HUES6 (cell line): ENCODE data around the gene C2CD3.

ENCODE experiments used
- H3K27ac ChIP-seq: 2 replicates; pipeline ENCODE4 v1.7.0; 2013; ENCODE audit warnings: low read depth, mild to moderate bottlenecking, low read length, inconsistent platforms
- H3K27me3 ChIP-seq: 2 replicates; pipeline ENCODE4 v1.6.1; 2013; ENCODE audit warnings: low read length; ENCODE audit not compliant: control insufficient read depth, insufficient read depth
- H3K36me3 ChIP-seq: 2 replicates; pipeline ENCODE4 v1.6.1; 2013; ENCODE audit warnings: low read length; ENCODE audit not compliant: control insufficient read depth, insufficient read depth
- H3K4me1 ChIP-seq: 2 replicates; pipeline ENCODE4 v1.6.1; 2013; ENCODE audit warnings: low read length; ENCODE audit not compliant: control insufficient read depth, insufficient read depth
- H3K4me3 ChIP-seq: 2 replicates; pipeline ENCODE4 v1.5.1; 2013; ENCODE audit warnings: low read depth, low read length
- H3K9ac ChIP-seq: one replicate; pipeline ENCODE4 v1.6.1; 2013; ENCODE audit warnings: mild to moderate bottlenecking, low read length
- H3K9me3 ChIP-seq: 2 replicates; pipeline ENCODE4 v1.6.1; 2013; ENCODE audit warnings: low read depth, low read length; ENCODE audit not compliant: control insufficient read depth, insufficient read depth

The C2CD3 gene

GRCh38 chr11:74170694-74171629 is at the start of gene C2CD3, which contains the start of gene PPME1:
Gene C2CD3 (minus strand): TSS chr11:74171002. CDS start chr11:74170792, 210 bp downstream.
Gene PPME1 (plus strand): TSS chr11:74171289. CDS start chr11:74171422, 133 bp downstream.
- Histone ChIP-seq H3K9ac (peak within 1 kb of the TSS; percentile 79), H3K9me3 (no peaks in the 10 kb centered on the region), H3K4me3 (peak within 1 kb of the TSS; percentile 94), H3K27me3 (no peaks in the 10 kb centered on the region), H3K4me1 (peaks cover 15% of the 10 kb centered on the region; the same call in 1 of the 2 replicates), H3K36me3 (peaks cover 20% of the 10 kb centered on the region), H3K27ac (no peak within 1 kb of the TSS; the same call in 1 of the 2 replicates)

DNA sequence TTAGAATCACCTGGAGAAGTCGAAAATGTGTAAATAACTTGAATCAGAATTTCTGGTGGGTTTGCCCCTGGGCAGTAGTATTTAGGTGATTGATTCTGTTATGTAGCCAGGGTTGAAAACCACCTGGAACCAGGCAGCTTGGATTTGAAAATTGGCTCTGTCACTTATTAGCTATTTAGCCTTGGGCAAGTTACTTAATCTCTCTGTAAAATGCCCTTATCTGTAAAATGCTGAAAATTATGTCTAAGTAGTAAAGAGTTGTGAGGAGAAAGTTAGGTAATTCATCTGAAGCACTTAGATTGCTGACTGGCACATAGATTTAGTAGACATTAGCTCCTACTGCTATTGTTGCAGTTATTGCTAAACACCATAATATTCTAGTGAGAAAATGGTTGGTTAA is 49.6 kb upstream of the C2CD3 start:
- Histone ChIP-seq H3K4me3 (no peak overlapping the region), H3K36me3 (peaks cover 5% of the 10 kb centered on the region; the same call in 1 of the 2 replicates), H3K27me3 (no peaks in the 10 kb centered on the region), H3K27ac (no peak overlapping the region), H3K4me1 (no peaks in the 10 kb centered on the region), H3K9ac (no peak overlapping the region), H3K9me3 (no peaks in the 10 kb centered on the region)

- Histone ChIP-seq H3K9ac (no peak overlapping the region), H3K36me3 (peaks cover 17% of the 10 kb centered on the region), H3K27ac (no peak overlapping the region), H3K27me3 (no peaks in the 10 kb centered on the region), H3K4me1 (0 out of 2 replicates have a peak, but pooled peaks cover 3% of the 10 kb centered on the region), H3K9me3 (no peaks in the 10 kb centered on the region), H3K4me3 (no peak overlapping the region)
Observed at GRCh38 chr11:74212533-74212932, 41.7 kb upstream of the C2CD3 start.

DNA sequence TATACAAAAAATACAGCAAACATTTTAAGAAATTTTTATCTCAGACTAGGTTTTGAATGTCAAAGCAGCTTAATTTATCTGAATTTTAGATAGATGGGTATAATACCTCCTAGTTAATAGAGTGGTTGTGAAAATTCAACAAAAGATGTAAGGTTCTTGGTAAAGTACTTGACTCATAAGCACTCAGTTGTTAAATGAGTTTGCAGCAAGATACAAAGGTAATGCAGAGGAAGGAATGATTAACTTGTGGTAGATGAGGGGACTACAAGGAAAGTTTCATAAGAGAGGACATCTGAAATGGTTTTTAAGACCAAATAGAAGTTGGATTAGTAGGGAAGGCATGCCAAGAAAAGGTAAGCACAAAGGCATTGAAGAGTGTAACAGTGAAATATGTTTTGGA is 37.7 kb upstream of the C2CD3 start:
- Histone ChIP-seq H3K4me1 (0 out of 2 replicates have a peak, but pooled peaks cover 3% of the 10 kb centered on the region), H3K9ac (no peak overlapping the region), H3K27ac (no peak overlapping the region), H3K4me3 (no peak overlapping the region), H3K27me3 (no peaks in the 10 kb centered on the region), H3K9me3 (no peaks in the 10 kb centered on the region), H3K36me3 (peaks cover 22% of the 10 kb centered on the region)

DNA sequence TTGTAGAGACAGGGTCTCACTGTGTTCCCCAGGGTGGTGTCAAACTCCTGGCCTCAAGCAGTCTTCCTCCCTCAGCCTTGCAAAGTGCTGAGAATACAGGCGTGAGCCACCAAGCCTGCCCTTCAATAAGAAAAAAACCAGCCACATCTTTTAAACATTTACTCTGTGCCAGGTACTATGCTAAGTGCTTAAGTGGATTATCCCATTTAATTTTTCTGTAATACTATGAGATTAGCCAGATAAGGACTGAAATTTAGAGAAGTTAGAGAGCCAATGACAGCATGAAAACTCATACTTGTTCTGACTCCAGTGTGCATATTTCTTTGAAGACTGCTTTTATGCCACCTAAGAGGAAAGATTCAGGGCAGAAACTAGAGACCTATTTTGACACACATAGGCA is 35.9 kb upstream of the C2CD3 start:
- Histone ChIP-seq H3K9ac (no peak overlapping the region), H3K9me3 (no peaks in the 10 kb centered on the region), H3K4me3 (no peak overlapping the region), H3K27ac (no peak overlapping the region), H3K27me3 (no peaks in the 10 kb centered on the region), H3K4me1 (0 out of 2 replicates have a peak, but pooled peaks cover 3% of the 10 kb centered on the region), H3K36me3 (peaks cover 18% of the 10 kb centered on the region)

DNA sequence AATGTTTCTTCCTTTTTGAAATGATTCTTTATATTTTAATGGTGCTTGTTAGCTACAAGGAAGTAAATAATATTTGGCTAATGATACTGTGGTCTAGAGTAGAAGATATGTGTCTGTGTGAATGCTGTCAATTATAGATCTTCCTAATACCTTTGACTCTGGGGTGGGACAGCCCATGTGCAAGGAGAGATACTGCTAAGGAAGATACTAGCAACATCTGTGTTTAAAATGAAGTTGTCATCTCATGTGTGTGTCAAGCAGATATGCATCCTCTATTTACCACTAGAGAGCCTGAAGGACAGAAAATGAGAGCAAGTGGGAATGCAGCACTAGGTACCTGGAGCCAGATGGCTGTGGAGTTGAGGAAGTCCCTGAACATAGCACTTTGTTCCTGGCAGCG is 34.4 kb upstream of the C2CD3 start:
- no peaks in the 10 kb centered on the region for H3K27me3 ChIP-seq
- H3K4me1 ChIP-seq = no peaks in the 10 kb centered on the region
- H3K27ac ChIP-seq = no peak overlapping the region
- H3K36me3 ChIP-seq = peaks cover 14% of the 10 kb centered on the region
- no peak overlapping the region for H3K4me3 ChIP-seq
- no peaks in the 10 kb centered on the region for H3K9me3 ChIP-seq
- H3K9ac ChIP-seq = no peak overlapping the region

GRCh38 chr11:74204701-74205100 is 33.9 kb upstream of the C2CD3 start:
- Histone ChIP-seq H3K9ac (no peak overlapping the region), H3K9me3 (no peaks in the 10 kb centered on the region), H3K36me3 (peaks cover 12% of the 10 kb centered on the region), H3K27me3 (no peaks in the 10 kb centered on the region), H3K4me3 (no peak overlapping the region), H3K4me1 (no peaks in the 10 kb centered on the region), H3K27ac (no peak overlapping the region)

DNA sequence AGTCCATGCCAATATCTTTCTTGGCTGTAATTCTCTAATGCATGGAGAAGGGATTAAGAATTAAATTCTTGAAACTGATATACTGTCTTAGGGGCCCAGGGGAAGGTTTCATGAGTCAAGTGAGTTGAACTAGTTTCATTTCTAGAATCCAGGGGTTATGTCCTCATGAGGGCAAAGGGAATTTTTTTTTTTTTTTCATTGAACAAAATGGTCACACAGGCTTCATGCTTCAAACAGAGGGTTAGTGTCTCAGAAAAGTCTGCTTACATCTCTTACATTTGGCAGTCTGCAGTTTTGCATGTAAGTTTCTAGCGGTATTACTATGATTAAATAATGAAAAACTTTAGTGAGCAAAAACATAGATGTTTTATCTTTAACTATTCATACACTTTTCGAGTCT is 33.2 kb upstream of the C2CD3 start:
- Histone ChIP-seq H3K9me3 (no peaks in the 10 kb centered on the region), H3K4me3 (no peak overlapping the region), H3K27ac (no peak overlapping the region), H3K27me3 (no peaks in the 10 kb centered on the region), H3K4me1 (no peaks in the 10 kb centered on the region), H3K36me3 (peaks cover 5% of the 10 kb centered on the region), H3K9ac (no peak overlapping the region)

DNA sequence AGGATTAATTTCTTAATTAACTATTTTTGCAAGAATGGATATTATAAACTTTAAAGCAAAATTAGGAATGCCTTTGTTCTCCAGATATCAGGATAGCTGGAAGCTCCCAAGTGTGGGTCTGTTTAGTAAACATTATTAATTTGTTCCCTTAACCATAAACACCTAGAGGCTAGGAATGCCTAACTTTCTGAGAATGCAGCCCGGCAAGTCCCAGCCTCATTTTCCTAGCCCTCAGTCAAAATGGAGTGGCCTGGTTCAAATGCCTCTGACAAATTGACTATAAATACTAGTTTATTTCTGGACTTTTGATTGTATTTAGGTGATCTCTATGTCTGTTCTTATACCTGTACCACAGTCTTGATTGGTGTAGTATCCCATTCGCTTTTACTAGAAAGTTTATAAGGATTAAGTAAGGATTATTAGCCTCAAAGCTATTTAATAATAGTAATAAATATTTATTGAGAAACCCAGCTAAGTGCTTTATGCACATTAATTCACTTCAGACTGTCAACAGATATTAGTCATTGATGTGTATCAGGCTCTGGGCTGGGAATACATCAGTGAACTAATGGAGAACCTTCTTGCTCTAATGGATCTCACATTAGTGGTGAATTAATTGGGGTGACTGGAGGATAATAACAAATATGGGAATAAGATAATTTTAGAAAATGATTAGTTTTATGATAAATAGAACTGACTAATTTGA is 26.1 kb upstream of the C2CD3 start:
- Histone ChIP-seq H3K4me3 (no peak overlapping the region), H3K9me3 (0 out of 2 replicates have a peak, but pooled peaks cover 3% of the 10 kb centered on the region), H3K4me1 (no peaks in the 10 kb centered on the region), H3K27me3 (no peaks in the 10 kb centered on the region), H3K27ac (no peak overlapping the region), H3K36me3 (0 out of 2 replicates have a peak, but pooled peaks cover 2% of the 10 kb centered on the region), H3K9ac (no peak overlapping the region)

DNA sequence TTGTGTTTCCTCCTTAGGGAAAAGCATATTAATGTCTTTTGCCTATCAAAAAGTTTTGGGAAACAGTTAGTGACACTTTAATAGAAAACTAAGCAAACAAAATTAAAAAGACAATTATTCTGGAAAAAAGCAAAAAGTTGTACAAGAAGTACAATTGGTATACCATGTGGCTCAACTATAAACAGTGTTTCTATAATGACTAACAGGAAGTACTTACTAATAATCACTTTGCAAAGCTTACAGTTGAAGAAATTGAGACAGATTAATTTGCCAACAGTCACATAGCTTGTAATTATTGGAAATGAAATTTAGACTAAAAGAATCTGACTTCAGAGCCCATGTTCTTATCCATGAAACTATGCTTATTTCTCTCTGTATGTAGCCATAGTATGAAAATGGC is 25.0 kb upstream of the C2CD3 start:
- H3K9me3 ChIP-seq = peaks cover 5% of the 10 kb centered on the region
- no peak overlapping the region for H3K4me3 ChIP-seq
- H3K27ac ChIP-seq = no peak overlapping the region
- no peaks in the 10 kb centered on the region for H3K4me1 ChIP-seq
- H3K27me3 ChIP-seq = no peaks in the 10 kb centered on the region
- 0 out of 2 replicates have a peak, but pooled peaks cover 2% of the 10 kb centered on the region for H3K36me3 ChIP-seq
- H3K9ac ChIP-seq = no peak overlapping the region

DNA sequence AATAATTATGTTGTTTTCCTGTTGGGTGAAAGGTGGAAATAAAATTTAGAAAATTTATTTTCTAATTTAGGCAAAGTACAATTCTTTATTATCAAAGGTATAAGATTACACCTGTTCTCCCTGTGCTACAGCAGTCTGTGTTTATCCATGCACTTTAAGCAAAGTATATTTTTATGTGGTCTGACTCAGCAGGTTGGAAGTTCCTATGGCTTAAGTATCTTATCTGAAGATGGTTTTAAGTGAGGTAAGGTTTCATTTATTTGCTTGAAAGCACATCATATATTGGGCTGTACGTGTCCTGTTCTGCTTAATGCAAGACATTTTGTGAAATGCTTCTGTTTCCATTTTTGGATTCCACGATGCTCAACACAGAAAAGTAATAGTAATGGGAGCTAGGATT is 14.9 kb upstream of the C2CD3 start:
- Histone ChIP-seq H3K27ac (no peak overlapping the region), H3K27me3 (no peaks in the 10 kb centered on the region), H3K4me3 (no peak overlapping the region), H3K4me1 (no peaks in the 10 kb centered on the region), H3K9me3 (peaks cover 8% of the 10 kb centered on the region), H3K36me3 (0 out of 2 replicates have a peak, but pooled peaks cover 3% of the 10 kb centered on the region), H3K9ac (no peak overlapping the region)
